ELR (cell line): ENCODE results near the gene TP53I11.

ENCODE experiments used
- DNase-seq: peaks from one replicate; pipeline ENCODE4 v3.0.0-alpha.2; 2015; ENCODE audit warnings: low read depth

TP53I11 gene

GRCh38 chr11:44939673-44940395 is 10.8 kb downstream of the TP53I11 start:
- no peak for DNase-seq

- no peak for DNase-seq
These were observed 12.5 kb downstream of the TP53I11 start for GRCh38 chr11:44938066-44938691.

DNA sequence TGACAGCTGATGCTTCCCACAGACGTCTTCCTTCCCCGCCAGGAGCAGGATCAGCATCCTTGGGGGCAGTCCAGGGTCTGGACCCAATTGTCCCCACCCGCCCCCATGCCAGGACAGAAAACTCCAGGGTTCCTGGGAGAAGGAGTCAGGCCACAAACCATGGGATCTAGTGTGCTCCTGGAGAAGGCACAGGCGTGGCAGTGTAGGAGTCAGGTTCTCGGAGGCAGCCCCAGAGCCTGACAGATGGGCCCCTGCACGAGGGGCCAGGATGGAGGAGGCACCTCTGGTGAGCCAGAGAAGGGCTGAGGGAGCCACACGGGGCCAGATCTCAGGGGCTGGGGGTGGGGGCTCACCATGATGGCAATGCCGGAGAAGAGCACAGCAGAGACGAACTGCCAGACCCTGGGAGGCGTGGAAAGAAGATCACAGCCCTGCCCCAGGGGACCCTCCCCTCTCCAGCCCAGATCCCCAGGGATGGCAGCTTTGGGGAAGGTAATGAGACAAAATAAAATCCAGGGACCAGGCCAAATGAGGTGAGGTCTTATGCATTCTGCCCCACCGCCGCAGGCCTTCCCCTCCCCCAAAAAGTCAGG is 13.6 kb downstream of the TP53I11 start:
- DNase-seq, result no peak

DNA sequence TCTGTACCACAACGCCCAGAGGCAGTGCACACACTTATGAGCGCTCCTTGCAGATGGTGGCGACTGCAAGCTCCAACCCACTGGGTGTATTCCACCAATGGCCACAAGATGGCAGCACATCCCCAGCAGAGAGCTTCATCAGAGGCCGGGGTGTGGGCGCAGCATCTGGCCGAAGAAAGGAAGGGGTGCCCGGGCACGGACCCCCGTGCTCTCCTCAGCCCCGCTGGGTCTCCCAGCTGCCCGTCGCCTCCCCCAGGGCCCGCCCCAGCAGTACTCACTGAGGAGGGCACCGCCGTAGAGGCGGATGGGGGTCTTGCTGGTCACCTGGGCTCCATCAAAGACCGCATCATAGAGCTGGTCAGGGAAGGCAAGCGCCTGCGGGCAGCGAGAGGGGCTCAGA is 14.2 kb downstream of the TP53I11 start:
- peak; percentile 76 for DNase-seq

GRCh38 chr11:44934735-44935250 is 15.9 kb downstream of the TP53I11 start:
- DNase-seq, result no peak

DNA sequence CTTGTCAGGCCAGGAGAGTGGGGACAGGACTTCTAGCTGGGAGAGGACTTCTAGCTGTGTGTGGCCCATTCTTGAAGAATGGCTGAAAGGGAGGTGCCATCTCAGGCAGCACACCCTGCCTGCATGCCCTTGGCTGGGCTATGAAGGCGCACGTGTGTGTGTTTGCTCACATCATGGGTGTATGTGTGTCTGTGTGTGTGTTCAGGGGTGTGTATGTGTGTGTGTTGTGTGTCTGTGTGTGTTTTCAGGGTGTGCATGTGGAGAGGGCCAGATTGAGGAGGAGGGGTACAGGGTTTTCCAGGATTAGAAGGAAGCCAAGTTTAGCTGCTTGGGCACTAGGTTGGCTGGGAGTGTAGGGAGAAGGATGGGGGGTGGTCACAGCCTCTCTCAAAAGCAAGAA is 16.6 kb downstream of the TP53I11 start:
- no peak for DNase-seq

DNA sequence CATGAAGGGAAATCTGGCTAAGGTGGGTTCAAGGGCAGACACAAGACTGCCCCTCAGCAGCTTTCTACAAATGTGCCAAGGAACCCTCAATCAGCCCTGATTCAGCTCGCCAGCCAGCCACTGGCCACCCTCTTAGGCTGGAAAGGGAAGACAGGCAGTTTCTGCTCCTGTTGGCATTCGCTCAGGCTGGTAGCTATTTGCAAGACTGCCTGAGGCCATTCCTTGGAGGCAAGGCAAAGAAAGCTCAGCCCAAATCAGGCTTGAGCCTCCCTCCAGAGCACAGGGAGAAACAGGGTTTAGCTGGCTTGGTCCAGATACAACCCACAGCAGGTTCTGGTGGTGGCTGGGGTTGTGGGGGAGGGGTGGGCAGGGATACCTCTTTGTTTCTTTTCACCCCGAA is 19.2 kb downstream of the TP53I11 start:
- no peak for DNase-seq

DNA sequence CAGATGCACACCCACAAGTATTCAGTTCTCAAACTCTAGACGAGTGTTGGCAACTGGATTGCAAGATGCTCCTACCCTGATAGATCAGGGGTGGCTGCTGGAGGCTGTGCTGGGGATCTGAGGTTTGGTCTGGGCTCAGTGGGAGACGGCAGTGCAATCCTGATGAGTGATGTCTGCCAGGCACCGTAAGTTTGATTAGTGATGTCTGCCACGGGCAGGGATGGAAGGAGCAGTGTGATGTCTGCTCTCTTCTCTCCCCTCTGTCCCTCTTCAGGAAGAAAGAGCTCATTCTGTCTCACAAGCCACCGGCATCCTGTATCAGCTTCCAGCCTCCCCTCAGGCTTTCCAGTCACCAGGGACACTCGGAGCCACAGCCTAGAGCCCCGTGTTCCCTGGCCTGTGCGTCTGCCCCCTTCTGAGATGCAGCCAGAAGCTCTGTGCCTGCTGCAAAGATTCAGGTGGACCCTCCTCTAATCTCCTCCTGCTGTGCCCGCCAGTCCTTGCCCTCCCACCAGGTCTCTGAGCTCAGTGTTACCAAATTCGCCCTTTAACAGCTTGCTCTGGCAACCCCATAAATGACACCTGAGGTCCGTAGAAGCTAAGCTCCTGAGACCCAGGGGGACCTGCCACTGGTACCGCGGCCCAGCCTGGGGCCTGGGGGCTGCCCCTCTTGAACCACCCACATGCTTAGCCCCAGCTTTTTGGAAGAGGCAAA is 19.9 kb downstream of the TP53I11 start:
- DNase-seq, result no peak

- no peak for DNase-seq
These were observed 21.9 kb downstream of the TP53I11 start for GRCh38 chr11:44928816-44929215.

GRCh38 chr11:44928144-44928543 is 22.5 kb downstream of the TP53I11 start:
- DNase-seq, result no peak

- peak; percentile 75 for DNase-seq
These were observed 23.5 kb downstream of the TP53I11 start for GRCh38 chr11:44927174-44927661.

DNA sequence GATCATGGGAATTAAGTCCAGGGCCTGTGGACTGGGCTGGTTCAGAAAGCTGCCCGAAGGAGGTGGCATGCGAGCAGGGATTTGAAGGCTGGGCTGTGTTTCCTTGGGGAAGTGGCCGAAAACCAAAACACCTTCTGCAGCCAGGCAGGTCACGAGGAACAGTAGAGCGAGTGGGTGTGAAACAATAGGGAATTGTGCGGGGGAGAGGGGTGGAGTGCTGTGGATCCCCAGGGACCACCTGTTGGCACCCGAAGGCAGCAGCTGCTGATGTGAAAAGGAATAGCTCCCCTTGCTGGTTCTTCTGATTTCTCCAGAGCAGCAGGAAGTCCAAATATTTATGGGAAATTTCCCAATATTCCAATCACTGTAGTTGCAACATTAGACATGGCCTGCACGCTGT is 24.6 kb downstream of the TP53I11 start:
- no peak for DNase-seq

DNA sequence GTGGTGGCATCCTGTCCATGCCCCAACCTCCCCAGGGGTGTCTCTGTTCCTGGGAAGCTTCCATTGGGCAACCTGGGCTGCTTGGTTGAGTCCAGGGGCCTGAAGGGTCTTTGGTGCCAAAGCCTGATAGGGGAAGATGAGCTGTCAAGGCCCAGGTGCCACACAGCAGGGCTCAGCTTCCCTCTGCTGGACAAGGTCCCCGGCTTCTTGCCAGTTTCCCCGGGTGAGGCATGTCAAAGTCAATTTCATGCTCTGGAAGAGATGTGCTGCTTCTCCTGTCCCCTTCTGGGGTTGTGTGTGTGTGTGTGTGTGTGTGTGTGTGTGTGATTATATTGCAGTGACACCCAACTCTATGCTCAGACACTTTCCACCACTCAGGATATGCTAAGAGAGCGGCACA is 26.9 kb downstream of the TP53I11 start:
- DNase-seq, result no peak

DNA sequence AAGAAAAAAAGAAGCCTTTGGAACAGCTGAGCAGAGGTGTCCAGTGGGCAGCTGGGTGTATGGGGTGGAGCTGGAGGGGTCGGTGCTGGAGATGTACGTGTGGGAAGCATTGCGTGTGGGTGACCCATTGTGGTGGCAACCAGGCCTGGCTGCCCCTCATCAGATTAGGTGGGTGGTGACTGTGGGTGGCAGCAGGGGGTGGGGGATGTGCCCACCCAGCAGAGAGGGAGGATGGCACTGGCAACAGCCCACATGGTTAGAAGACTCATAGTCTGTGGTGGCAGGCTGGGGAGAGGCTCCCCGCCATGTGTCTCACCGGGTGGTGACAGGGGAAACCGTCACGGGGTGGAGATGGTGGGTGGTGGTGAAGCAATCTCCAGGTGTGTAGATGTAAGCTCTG is 27.6 kb downstream of the TP53I11 start:
- DNase-seq, result no peak

GRCh38 chr11:44920451-44920850 is 30.2 kb downstream of the TP53I11 start:
- no peak for DNase-seq

DNA sequence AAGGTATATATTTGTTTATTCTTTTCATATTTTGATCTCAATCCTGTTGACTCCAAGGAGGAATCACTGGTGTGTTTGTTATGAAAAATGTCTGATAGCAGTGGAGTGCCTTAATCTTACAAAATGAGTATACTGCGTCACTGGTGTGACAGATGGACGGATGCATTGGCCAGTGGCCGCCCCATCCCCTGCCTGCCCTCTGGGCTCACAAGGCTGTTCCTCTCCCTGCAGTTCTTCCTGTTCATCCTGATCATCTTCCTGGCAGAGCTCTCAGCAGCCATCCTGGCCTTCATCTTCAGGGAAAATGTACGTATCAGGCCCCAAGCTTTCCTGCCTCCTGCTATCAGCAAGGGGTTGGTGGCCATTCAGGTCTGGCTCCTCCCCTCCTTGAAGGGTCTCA is 32.9 kb downstream of the TP53I11 start:
- DNase-seq, result no peak

DNA sequence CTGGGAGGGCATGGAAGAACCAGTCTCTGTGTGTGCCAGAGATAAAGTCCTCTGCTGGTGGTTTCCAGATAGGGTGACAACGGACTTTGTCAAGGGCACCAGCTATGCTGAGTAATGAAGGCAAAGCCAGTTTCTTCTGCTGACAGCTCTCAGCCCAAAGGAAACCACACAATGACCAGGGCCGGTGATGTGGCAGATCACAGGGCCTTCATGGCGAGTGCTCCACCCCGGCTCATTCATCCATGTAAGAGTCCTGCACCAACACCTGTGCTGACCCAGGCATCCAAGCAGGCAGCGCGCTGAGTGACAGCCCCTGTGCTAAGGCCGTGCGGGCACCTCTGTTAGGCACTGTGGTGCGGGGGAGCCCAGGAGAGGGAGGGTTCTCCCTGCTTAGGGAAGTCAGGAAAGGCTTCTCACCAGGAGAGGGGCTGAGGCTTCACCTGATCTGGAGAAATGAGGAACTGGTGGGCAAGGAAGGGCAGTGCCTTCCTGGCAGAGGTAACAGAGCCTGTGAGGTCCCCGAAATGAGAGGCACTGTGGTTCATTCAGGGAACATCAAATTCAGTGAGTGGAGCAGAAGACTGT is 33.8 kb downstream of the TP53I11 start:
- DNase-seq, result no peak

GRCh38 chr11:44916331-44916730 is 34.4 kb downstream of the TP53I11 start:
- no peak for DNase-seq

DNA sequence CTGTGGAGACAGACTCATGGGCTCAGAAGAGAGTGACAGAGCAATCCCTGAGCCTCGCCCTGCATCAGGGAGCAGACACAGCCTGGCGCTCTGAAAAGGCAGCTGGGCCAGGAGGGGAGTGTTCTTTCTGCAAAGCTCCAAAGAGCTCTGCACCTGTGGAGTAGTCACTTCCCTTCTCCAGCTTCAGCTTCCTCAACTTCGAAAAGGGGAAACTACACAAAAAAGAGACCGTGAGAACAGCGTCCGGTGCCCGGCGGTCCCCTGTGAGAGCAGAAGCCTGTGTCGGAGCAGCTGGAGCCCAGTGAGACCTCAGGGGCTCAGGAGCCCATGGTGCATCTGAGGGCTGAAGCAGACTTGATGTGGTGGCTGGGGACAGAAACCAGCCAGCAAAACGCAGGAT is 35.1 kb downstream of the TP53I11 start:
- no peak for DNase-seq

- DNase-seq, result no peak
These were observed 35.7 kb downstream of the TP53I11 start for GRCh38 chr11:44915004-44915403.

DNA sequence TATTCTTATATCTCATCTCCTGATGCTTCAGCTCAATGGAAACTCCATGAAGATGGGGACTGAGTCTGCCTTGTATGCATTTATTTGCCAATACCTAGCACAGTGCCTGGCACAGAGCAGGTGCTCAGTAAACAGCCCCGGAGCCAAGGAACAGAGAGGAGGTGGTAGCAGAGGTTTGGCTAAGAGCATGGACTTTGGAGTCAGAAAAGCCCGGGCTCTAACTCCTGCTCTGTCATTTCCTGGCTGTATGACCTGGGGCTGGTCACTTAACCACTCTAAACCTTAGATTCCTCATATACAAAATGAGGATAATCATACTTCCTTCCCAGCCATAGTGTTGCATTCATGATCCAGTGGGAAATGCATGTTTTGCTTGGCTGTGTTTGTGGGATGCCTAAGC is 36.6 kb downstream of the TP53I11 start:
- no peak for DNase-seq

GRCh38 chr11:44913502-44913901 is 37.2 kb downstream of the TP53I11 start:
- DNase-seq, result no peak
